IMR-90 (cell line): Measurements from ENCODE around the gene PCNX2. TPM values are rescaled to one million over a fixed set of nuclear protein-coding genes. Genes with fewer than 3 reads are reported as not detected.

Experiments used
- ATAC-seq: fragments of 200-7000 bp; cut with Tn5 transposase; 2 replicates; pipeline ENCODE4 v1.9.1; 2020; ENCODE audit warnings: low read depth, mild to moderate bottlenecking, moderate library complexity
- BruUV-seq: library from RNA; stranded (reverse); fragments of 400-500 nt; replicated peaks from 2 replicates; lab custom pipeline; 2021; lab: Mats Ljungman, UMichigan
- CTCF ChIA-PET: fragments of 300-600 bp; formaldehyde crosslinking; extraction: SDS; loops from one replicate; lab custom pipeline; 2021; ENCODE audit warnings: antibody characterized with exemption; lab: Yijun Ruan, JAX
- POLR2A ChIA-PET: fragments of 300-600 bp; sonication (Branson Sonifier 250); formaldehyde crosslinking; loops from one replicate; lab custom pipeline; 2022; ENCODE audit warnings: antibody characterized with exemption; ENCODE audit not compliant: unreplicated experiment; lab: Charles Lee
- DNase-seq: peaks from one replicate; pipeline ENCODE4 v3.0.0; 2013
- H2AFZ ChIP-seq: replicated peaks from 2 replicates; pipeline ENCODE3; 2013; ENCODE audit warnings: low read length, mild to moderate bottlenecking; ENCODE audit not compliant: poor library complexity
- H2AK5ac ChIP-seq: 2 replicates; pipeline ENCODE4 v1.6.1; 2013; ENCODE audit warnings: low read depth, low read length, inconsistent platforms
- H2AK9ac ChIP-seq: replicated peaks from 2 replicates; pipeline ENCODE3; 2013; ENCODE audit warnings: mild to moderate bottlenecking, low read depth, low read length, moderate library complexity; ENCODE audit not compliant: poor library complexity
- H2BK120ac ChIP-seq: 2 replicates; pipeline ENCODE4 v1.6.1; 2013; ENCODE audit warnings: low read depth, low read length, inconsistent platforms
- H2BK15ac ChIP-seq: 3 replicates; pipeline ENCODE4 v1.6.1; 2013; ENCODE audit warnings: low read depth, low read length, inconsistent platforms
- H2BK20ac ChIP-seq: 2 replicates; pipeline ENCODE4 v1.6.1; 2013; ENCODE audit warnings: low read depth, mild to moderate bottlenecking, inconsistent platforms, low read length, moderate library complexity
- H2BK5ac ChIP-seq: 2 replicates; pipeline ENCODE4 v1.6.1; 2013; ENCODE audit warnings: mild to moderate bottlenecking, low read depth, low read length, inconsistent platforms; ENCODE audit not compliant: poor library complexity, severe bottlenecking
- H3K14ac ChIP-seq: replicated peaks from 2 replicates; pipeline ENCODE4 v1.6.1; 2013; ENCODE audit warnings: low read depth, low read length, inconsistent platforms
- H3K18ac ChIP-seq: 2 replicates; pipeline ENCODE4 v1.6.1; 2013; ENCODE audit warnings: low read depth, low read length, control low read depth
- H3K23ac ChIP-seq: 2 replicates; pipeline ENCODE4 v1.6.1; 2013; ENCODE audit warnings: low read depth, low read length, inconsistent platforms
- H3K27ac ChIP-seq: 2 replicates; pipeline ENCODE4 v1.5.1; 2013; ENCODE audit warnings: mild to moderate bottlenecking, control low read depth, low read length; ENCODE audit not compliant: insufficient read depth
- H3K27me3 ChIP-seq: 2 replicates; pipeline ENCODE4 v1.6.1; 2013; ENCODE audit warnings: low read length; ENCODE audit not compliant: control insufficient read depth, insufficient read depth
- H3K36me3 ChIP-seq: 2 replicates; pipeline ENCODE4 v1.6.1; 2013; ENCODE audit warnings: low read length, mixed read lengths; ENCODE audit not compliant: control insufficient read depth, insufficient read depth
- H3K4ac ChIP-seq: 2 replicates; pipeline ENCODE4 v1.6.1; 2013; ENCODE audit warnings: low read depth, low read length, inconsistent platforms
- H3K4me1 ChIP-seq: 2 replicates; pipeline ENCODE4 v1.6.1; 2013; ENCODE audit warnings: low read length, mixed read lengths; ENCODE audit not compliant: control insufficient read depth, insufficient read depth
- H3K4me2 ChIP-seq: 2 replicates; pipeline ENCODE4 v1.6.1; 2013; ENCODE audit warnings: low read depth, mild to moderate bottlenecking, control low read depth, low read length, moderate library complexity
- H3K4me3 ChIP-seq: 2 replicates; pipeline ENCODE4 v1.5.1; 2013; ENCODE audit warnings: low read depth, mild to moderate bottlenecking, control low read depth, low read length, moderate library complexity; ENCODE audit not compliant: insufficient read depth
- H3K56ac ChIP-seq: 2 replicates; pipeline ENCODE4 v1.6.1; 2013; ENCODE audit warnings: low read length, inconsistent platforms; ENCODE audit not compliant: insufficient read depth; ENCODE audit errors: extremely low read depth
- H3K79me1 ChIP-seq, 2 experiments: 2 replicates each; pipeline ENCODE4 v1.6.1; 2013; ENCODE audit warnings: low read length in 2 of 2, inconsistent platforms in 1 of 2, low read depth in 1 of 2
- H3K9ac ChIP-seq: 2 replicates; pipeline ENCODE4 v1.6.1; 2013; ENCODE audit warnings: low read depth, low read length, control low read depth
- H3K9me1 ChIP-seq: 2 replicates; pipeline ENCODE4 v1.6.1; 2013; ENCODE audit warnings: low read length, inconsistent platforms; ENCODE audit not compliant: insufficient read depth
- H3K9me3 ChIP-seq: 2 replicates; pipeline ENCODE4 v1.6.1; 2013; ENCODE audit warnings: low read length; ENCODE audit not compliant: control insufficient read depth, insufficient read depth
- H4K20me1 ChIP-seq: 2 replicates; pipeline ENCODE4 v1.6.1; 2013; ENCODE audit warnings: low read length, inconsistent platforms; ENCODE audit not compliant: insufficient read depth
- H4K5ac ChIP-seq: 2 replicates; pipeline ENCODE4 v1.6.1; 2013; ENCODE audit warnings: mild to moderate bottlenecking, low read depth, low read length, control low read depth
- H4K8ac ChIP-seq, 2 experiments: 2 replicates each; pipeline ENCODE4 v1.6.1; 2013; ENCODE audit warnings: low read depth in 2 of 2, low read length in 2 of 2, control low read depth in 1 of 2, inconsistent platforms in 1 of 2
- H4K91ac ChIP-seq: 2 replicates; pipeline ENCODE4 v1.6.1; 2013; ENCODE audit warnings: low read depth, low read length, inconsistent platforms; ENCODE audit not compliant: insufficient read depth
- BHLHE40 ChIP-seq: fragments of 150-350 bp; IDR thresholded peaks from 2 replicates; pipeline ENCODE4 v1.6.1; 2016; ENCODE audit warnings: mild to moderate bottlenecking, low read depth, low read length
- CEBPB ChIP-seq: IDR thresholded peaks from 2 replicates; pipeline ENCODE4 v1.6.1; 2012; ENCODE audit warnings: low read depth, low read length, improper control_type of control experiment
- CHD1 ChIP-seq: IDR thresholded peaks from 2 replicates; pipeline ENCODE4 v1.6.1; 2012; ENCODE audit warnings: low read depth, low read length, improper control_type of control experiment
- CTCF ChIP-seq: conservative IDR thresholded peaks from 2 replicates; pipeline ENCODE4 v1.5.1; 2012; ENCODE audit warnings: mild to moderate bottlenecking, low read depth, low read length, improper control_type of control experiment
- ELK1 ChIP-seq: fragments of 150-350 bp; IDR thresholded peaks from 2 replicates; pipeline ENCODE4 v1.6.1; 2016; ENCODE audit warnings: low read depth, mild to moderate bottlenecking, low read length, moderate library complexity, borderline replicate concordance
- FOS ChIP-seq: fragments of 150-350 bp; IDR thresholded peaks from 2 replicates; pipeline ENCODE4 v1.6.1; 2016; ENCODE audit warnings: low read depth, low read length
- MAFK ChIP-seq: IDR thresholded peaks from 2 replicates; pipeline ENCODE4 v1.6.1; 2012; ENCODE audit warnings: low read depth, low read length, improper control_type of control experiment
- MAZ ChIP-seq: IDR thresholded peaks from 2 replicates; pipeline ENCODE4 v1.6.1; 2012; ENCODE audit warnings: low read depth, mild to moderate bottlenecking, low read length, improper control_type of control experiment, moderate library complexity, borderline replicate concordance
- MXI1 ChIP-seq: IDR thresholded peaks from 2 replicates; pipeline ENCODE4 v1.6.1; 2012; ENCODE audit warnings: low read depth, mild to moderate bottlenecking, low read length, moderate library complexity, borderline replicate concordance
- NFE2L2 ChIP-seq: fragments of 150-350 bp; IDR thresholded peaks from 2 replicates; pipeline ENCODE4 v1.6.1; 2016; ENCODE audit warnings: low read depth, mild to moderate bottlenecking, low read length
- POLR2A ChIP-seq: IDR thresholded peaks from 2 replicates; pipeline ENCODE4 v1.6.1; 2012; ENCODE audit warnings: mild to moderate bottlenecking, low read depth, low read length
- RAD21 ChIP-seq: IDR thresholded peaks from 2 replicates; pipeline ENCODE4 v1.6.1; 2012; ENCODE audit warnings: low read length, improper control_type of control experiment
- RCOR1 ChIP-seq: IDR thresholded peaks from 2 replicates; pipeline ENCODE4 v1.6.1; 2012; ENCODE audit warnings: mild to moderate bottlenecking, low read length, improper control_type of control experiment; ENCODE audit not compliant: insufficient replicate concordance
- RFX5 ChIP-seq: IDR thresholded peaks from 2 replicates; pipeline ENCODE4 v1.8.0; 2012; ENCODE audit warnings: low read depth, mild to moderate bottlenecking, low read length, moderate library complexity
- SMC3 ChIP-seq: fragments of 150-350 bp; IDR thresholded peaks from 2 replicates; pipeline ENCODE4 v1.6.1; 2016; ENCODE audit warnings: low read depth, mild to moderate bottlenecking, antibody characterized with exemption, low read length, moderate library complexity
- USF2 ChIP-seq: fragments of 150-350 bp; IDR thresholded peaks from 2 replicates; pipeline ENCODE4 v1.6.1; 2017; ENCODE audit warnings: mild to moderate bottlenecking, antibody characterized with exemption, low read length, low read depth
- dilution Hi-C: fragments of 300-500 bp; cut with HindIII; formaldehyde crosslinking; loops from one replicate; pipeline ENCODE4 v1.14.3; 2018; ENCODE audit warnings: low sequenced_read_pairs; ENCODE audit not compliant: unreplicated experiment
- in situ Hi-C: fragments of 300-500 bp; cut with MboI; formaldehyde crosslinking; loops from 3 replicates; pipeline ENCODE4 v1.14.3; 2019; ENCODE audit warnings: low sequenced_read_pairs, inconsistent platforms, mixed read lengths
- intact Hi-C: fragments of 100-400 bp; cut with micrococcal nuclease; formaldehyde crosslinking; loops from 2 replicates; pipeline ENCODE4 v1.10.0; 2022
- polyA plus RNA-seq, 3 experiments: library from polyadenylated mRNA; depleted of rRNA; stranded (reverse); fragments of >200 nt; gene quantifications; 2 replicates each; pipeline ENCODE4 v1.2.3, GENCODE V29; 2012; ENCODE audit warnings: low replicate concordance in 1 of 3
- total RNA-seq: library from RNA; depleted of rRNA; stranded (reverse); fragments of >200 nt; gene quantifications from 2 replicates; pipeline ENCODE4 v1.2.3, GENCODE V29; 2012

PCNX2 gene
- total and polyA plus RNA-seq, 2 of the 4 experiments (the other 2 are of a cell fraction), result 15.9 to 22.6 TPM

DNA sequence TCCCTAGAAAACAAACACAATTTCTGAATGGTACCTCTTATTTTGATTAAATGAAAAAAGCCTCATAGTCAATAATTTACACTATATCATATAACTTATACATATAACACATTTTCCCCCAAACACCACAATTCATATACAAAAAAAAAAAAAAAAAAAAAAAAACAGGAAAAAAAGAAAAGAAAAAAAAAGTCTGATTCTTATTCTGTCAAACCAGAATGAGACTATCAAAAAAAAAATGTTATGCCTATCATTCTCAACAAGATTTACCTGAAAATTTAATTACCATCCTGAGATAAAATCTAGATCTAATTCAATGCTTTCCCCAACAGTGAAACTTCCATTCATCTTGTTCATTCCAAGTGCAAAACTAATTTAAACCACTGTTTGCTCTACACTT is 86.8 kb downstream of the PCNX2 start:
- H3K4ac ChIP-seq, result no peak overlapping the region
- ATAC-seq, result no peak
- no peak overlapping the region for H2AK9ac ChIP-seq
- no peak overlapping the region for H4K5ac ChIP-seq
- H3K79me1 ChIP-seq, result no peaks in the 10 kb centered on the region
- POLR2A ChIA-PET, result interaction anchor here (0.6 kb wide), 1 partner anchor 107 kb away, joined by 4 read pairs; no protein-coding TSS in a partner anchor
- H4K91ac ChIP-seq, result no peak overlapping the region
- dilution Hi-C loops (no loop called here), in situ Hi-C loops (no loop called here), intact Hi-C loops (no loop called here)
- peaks cover under 1% of the 10 kb centered on the region; the same call in 1 of the 2 replicates for H3K9me1 ChIP-seq
- no peaks in the 10 kb centered on the region for H4K20me1 ChIP-seq
- BruUV-seq, result no TSS peak
- H3K4me3 ChIP-seq, result no peak overlapping the region
- CTCF ChIA-PET, result no interaction called here
- no peaks in the 10 kb centered on the region for H3K9me3 ChIP-seq
- no peak overlapping the region for H2AFZ ChIP-seq
- no peak for DNase-seq
- no peak overlapping the region for H3K27ac ChIP-seq
- H3K9ac ChIP-seq, result no peak overlapping the region
- no peak overlapping the region for H3K23ac ChIP-seq
- TF ChIP-seq FOS (no peak), MAZ (no peak), RCOR1 (no peak), ELK1 (no peak), MAFK (no peak), NFE2L2 (no peak), RFX5 (no peak), USF2 (no peak), MXI1 (no peak), POLR2A (no peak), CEBPB (no peak), CHD1 (no peak), CTCF (no peak), SMC3 (no peak), RAD21 (no peak), BHLHE40 (no peak)
- H3K27me3 ChIP-seq, result no peaks in the 10 kb centered on the region
- H2BK120ac ChIP-seq, result no peak overlapping the region
- H3K4me1 ChIP-seq, result peaks cover 3% of the 10 kb centered on the region; the same call in 1 of the 2 replicates
- H4K8ac ChIP-seq, result no peak overlapping the region
- H3K36me3 ChIP-seq, result peaks cover 10% of the 10 kb centered on the region
- no peak overlapping the region for H2BK5ac ChIP-seq
- H2AK5ac ChIP-seq, result no peak overlapping the region
- no peak overlapping the region for H3K18ac ChIP-seq
- H3K56ac ChIP-seq, result no peak overlapping the region
- H2BK15ac ChIP-seq, result no peak overlapping the region
- H2BK20ac ChIP-seq, result no peak overlapping the region
- H3K4me2 ChIP-seq, result no peak overlapping the region
- no peak overlapping the region for H3K14ac ChIP-seq
